ENCODE measurements around the gene G6PC1. TPM values are rescaled to one million over a fixed set of nuclear protein-coding genes. Genes with fewer than 3 reads are reported as not detected.
"Not testable (repeated sequence)": the region's sequence is repeated elsewhere in the genome, so short reads cannot be mapped to it uniquely, and the experiment has no call there.

Gene G6PC1
- total RNA-seq, 8 experiments from 2014 or later = 0.21 to 0.70 (median 0.47) TPM; not detected in 3

GRCh38 chr17:42866216-42866615 is 34.4 kb upstream of the G6PC1 start:
- in situ Hi-C loops (cut with MboI; ENCODE audit: low pct_unique_long_range_greater_than_20kb in 2 of 9, low sequenced_read_pairs in 9 of 9, unreplicated experiment in 9 of 9) = no loop called here
- WGBS, 10 experiments = 63 to 100% (median 100%) methylated on average over 1 to 3 of the region's 4 CpGs; no CpG with 5 or more reads in 4 of the 10 experiments
- no peak overlapping the region for H3K4me3 ChIP-seq
- H3K4me1 ChIP-seq (replicated peaks in 1 of 2) = no peaks in the 10 kb centered on the region
- no peak overlapping the region for H3K27ac ChIP-seq
- ATAC-seq (replicated peaks in 6 of 8) = no peak

DNA sequence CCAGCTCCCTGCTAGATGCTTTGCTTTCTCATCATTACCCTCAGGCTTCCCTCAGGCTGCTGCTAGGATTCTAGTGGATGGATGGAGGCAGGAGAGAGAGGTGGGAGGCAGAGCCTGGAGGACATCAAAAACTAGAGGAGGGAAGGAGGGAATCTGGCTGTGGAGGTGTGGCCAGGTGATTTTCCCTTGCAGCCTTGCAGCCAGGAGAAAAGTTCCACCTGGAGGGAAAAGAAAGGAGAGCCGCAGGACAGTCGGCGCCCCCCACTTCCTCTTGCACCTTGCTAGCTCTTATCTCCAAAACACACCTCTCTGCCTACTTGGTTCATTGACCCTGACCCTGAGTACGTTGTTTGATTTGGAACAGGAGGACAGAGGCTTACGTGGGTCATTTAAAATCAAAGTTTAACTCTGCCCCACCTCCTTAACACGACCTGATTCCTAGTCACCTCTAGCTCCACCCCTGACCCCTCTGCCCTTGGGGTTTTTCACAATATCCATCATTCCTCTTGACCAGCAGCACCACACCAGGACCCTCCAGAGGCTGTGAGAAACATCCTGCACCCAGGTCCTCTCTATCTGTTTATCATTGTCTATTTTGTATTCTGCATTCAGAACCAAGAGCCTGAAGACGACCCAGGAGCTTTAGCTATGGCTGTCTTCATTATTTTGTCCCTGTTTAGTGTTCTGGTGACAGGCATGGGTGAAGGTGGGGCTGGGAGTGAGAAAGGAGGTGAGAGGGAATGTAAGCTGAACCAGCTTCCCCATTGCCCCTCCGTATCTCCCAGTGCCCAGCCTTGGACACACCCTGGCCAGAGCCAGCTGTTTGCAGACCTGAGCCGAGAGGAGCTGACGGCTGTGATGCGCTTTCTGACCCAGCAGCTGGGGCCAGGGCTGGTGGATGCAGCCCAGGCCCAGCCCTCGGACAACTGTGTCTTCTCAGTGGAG is 33.7 kb upstream of the G6PC1 start:
- in situ Hi-C loops (cut with MboI; ENCODE audit: low pct_unique_long_range_greater_than_20kb in 2 of 9, low sequenced_read_pairs in 9 of 9, unreplicated experiment in 9 of 9) = no loop called here
- Histone ChIP-seq H3K4me3 (no peak overlapping the region), H3K4me1 (replicated peaks in 1 of 2) (no peaks in the 10 kb centered on the region), H3K27ac (no peak overlapping the region)
- 0 to 93% (median 57%) methylated on average over 1 to 3 of the region's 12 CpGs; no CpG with 5 or more reads in 2 of the 10 experiments for WGBS, 10 experiments
- no peak for ATAC-seq (replicated peaks in 6 of 8)

GRCh38 chr17:42867694-42868261 is 32.8 kb upstream of the G6PC1 start:
- ATAC-seq (replicated peaks in 6 of 8); in situ Hi-C loops (cut with MboI; ENCODE audit: low pct_unique_long_range_greater_than_20kb in 2 of 9, low sequenced_read_pairs in 9 of 9, unreplicated experiment in 9 of 9): not testable (repeated sequence)
- no CpG with 5 or more reads among the region's 21 CpGs for WGBS, 10 experiments

GRCh38 chr17:42868338-42868737 is 32.3 kb upstream of the G6PC1 start:
- H3K4me1 ChIP-seq (replicated peaks in 1 of 2) = no peaks in the 10 kb centered on the region
- no peak overlapping the region for H3K4me3 ChIP-seq
- in situ Hi-C loops (cut with MboI; ENCODE audit: low pct_unique_long_range_greater_than_20kb in 2 of 9, low sequenced_read_pairs in 9 of 9, unreplicated experiment in 9 of 9) = no loop called here
- no peak for ATAC-seq (replicated peaks in 6 of 8)
- no peak overlapping the region for H3K27ac ChIP-seq
- WGBS, 10 experiments = 30 to 100% (median 96%) methylated on average over 1 to 8 of the region's 12 CpGs; no CpG with 5 or more reads in 3 of the 10 experiments

More at GRCh38 chr17:42867694-42868261, 32.8 kb upstream of the G6PC1 start:
- not testable (repeated sequence) for H3K4me1 ChIP-seq (replicated peaks in 1 of 2); H3K4me3 ChIP-seq; H3K27ac ChIP-seq

DNA sequence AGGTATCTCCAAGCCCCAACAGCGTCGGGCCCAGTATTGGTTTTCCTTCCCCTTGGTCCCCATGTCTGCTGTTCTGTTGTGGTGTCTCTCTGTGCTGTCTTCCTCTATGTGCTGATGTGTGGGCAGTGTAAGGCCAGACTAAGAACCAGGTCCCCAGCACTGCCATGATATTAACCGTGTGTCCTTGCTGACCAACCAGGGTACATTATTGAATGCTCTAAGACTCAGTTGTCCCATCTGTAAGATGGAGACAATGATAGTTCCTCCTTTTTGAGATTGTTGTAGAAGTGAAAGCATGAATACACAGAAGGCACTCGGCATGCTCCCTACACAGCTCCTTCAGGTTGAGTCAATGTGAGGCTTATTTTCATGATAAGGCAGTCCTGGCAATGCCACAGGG is 29.0 kb upstream of the G6PC1 start:
- WGBS, 10 experiments = 20 to 100% (median 76%) methylated on average over 1 to 4 of the region's 4 CpGs; no CpG with 5 or more reads in 4 of the 10 experiments
- Histone ChIP-seq H3K4me3 (no peak overlapping the region), H3K4me1 (replicated peaks in 1 of 2) (no peaks in the 10 kb centered on the region), H3K27ac (no peak overlapping the region)
- ATAC-seq (replicated peaks in 6 of 8) = no peak
- in situ Hi-C loops (cut with MboI; ENCODE audit: low pct_unique_long_range_greater_than_20kb in 2 of 9, low sequenced_read_pairs in 9 of 9, unreplicated experiment in 9 of 9) = no loop called here

DNA sequence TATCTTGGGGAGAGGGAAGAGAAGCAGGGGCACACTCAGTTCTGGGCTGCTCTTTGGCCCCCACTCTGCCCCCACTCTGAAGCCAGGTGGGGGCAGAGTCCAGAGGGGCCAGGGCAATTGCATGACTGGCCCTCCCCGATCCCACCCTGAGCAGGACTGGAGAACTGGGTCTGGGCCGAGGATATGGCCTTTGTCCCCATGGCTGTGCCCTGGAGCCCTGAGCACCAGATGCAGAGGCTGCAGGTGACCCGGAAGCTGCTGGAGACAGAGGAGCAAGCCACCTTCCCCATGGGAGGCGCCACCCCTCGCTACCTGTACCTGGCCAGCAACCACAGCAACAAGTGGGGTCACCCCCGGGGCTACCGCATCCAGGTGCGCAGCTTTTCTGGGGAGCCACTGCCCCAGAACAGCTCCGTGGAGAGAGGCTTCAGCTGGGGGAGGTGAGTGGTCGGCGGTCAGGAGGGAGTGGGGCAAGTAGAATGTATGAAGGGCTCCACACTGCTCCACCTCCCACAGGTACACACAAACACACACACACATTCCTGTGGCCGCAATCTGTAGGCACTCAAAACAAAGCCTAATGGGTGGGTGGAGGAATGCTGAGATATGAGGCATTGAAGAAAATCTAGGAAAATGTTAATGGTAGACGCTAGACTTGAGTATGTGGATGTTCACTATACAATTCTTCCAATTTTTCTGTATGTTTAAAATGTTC is 28.2 kb upstream of the G6PC1 start:
- Histone ChIP-seq H3K4me3 (no peak overlapping the region), H3K27ac (no peak overlapping the region), H3K4me1 (replicated peaks in 1 of 2) (no peaks in the 10 kb centered on the region)
- WGBS, 10 experiments = 17 to 100% (median 80%) methylated on average over 1 to 4 of the region's 13 CpGs; no CpG with 5 or more reads in 4 of the 10 experiments
- no peak for ATAC-seq (replicated peaks in 6 of 8)
- in situ Hi-C loops (cut with MboI; ENCODE audit: low pct_unique_long_range_greater_than_20kb in 2 of 9, low sequenced_read_pairs in 9 of 9, unreplicated experiment in 9 of 9) = no loop called here

- no peak overlapping the region for H3K27ac ChIP-seq
- 29 to 100% (median 67%) methylated on average over 1 to 5 of the region's 6 CpGs; no CpG with 5 or more reads in 3 of the 10 experiments for WGBS, 10 experiments
- no peak for ATAC-seq (replicated peaks in 6 of 8)
- no peaks in the 10 kb centered on the region for H3K4me1 ChIP-seq (replicated peaks in 1 of 2)
- no peak overlapping the region for H3K4me3 ChIP-seq
- in situ Hi-C loops (cut with MboI; ENCODE audit: low pct_unique_long_range_greater_than_20kb in 2 of 9, low sequenced_read_pairs in 9 of 9, unreplicated experiment in 9 of 9) = no loop called here
These were observed 27.3 kb upstream of the G6PC1 start for GRCh38 chr17:42873315-42873714.

DNA sequence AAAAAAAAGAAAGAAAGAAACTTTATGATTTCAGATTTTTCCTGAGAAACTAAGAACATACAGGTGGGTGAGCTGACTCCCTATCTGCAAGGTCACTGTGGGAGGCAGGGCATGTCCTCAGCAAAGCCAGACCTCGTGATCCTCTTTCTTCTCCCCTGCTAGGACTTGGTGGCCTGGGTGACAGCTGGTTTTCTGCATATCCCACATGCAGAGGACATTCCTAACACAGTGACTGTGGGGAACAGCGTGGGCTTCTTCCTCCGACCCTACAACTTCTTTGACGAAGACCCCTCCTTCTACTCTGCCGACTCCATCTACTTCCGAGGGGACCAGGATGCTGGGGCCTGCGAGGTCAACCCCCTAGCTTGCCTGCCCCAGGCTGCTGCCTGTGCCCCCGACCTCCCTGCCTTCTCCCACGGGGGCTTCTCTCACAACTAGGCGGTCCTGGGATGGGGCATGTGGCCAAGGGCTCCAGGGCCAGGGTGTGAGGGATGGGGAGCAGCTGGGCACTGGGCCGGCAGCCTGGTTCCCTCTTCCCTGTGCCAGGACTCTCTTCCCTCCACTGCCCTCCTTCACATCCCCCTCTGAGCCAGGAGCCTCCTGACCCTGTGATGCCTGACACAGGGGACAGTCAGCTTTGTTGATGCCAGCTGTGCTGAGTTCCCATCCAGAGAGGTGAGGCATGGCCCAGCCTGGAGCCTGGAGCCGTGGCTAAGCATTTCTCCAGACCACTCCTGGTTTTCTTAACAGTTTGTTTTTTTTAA is 26.5 kb upstream of the G6PC1 start:
- H3K27ac ChIP-seq; ATAC-seq (replicated peaks in 6 of 8); in situ Hi-C loops (cut with MboI; ENCODE audit: low pct_unique_long_range_greater_than_20kb in 2 of 9, low sequenced_read_pairs in 9 of 9, unreplicated experiment in 9 of 9); H3K4me3 ChIP-seq; H3K4me1 ChIP-seq (replicated peaks in 1 of 2): not testable (repeated sequence)
- 78 to 80% methylated on average over 2 to 4 of the region's 12 CpGs; no CpG with 5 or more reads in 8 of the 10 experiments for WGBS, 10 experiments

GRCh38 chr17:42877037-42877436 is 23.6 kb upstream of the G6PC1 start:
- WGBS, 10 experiments = 76 to 96% (median 88%) methylated on average over 3 to 6 of the region's 10 CpGs; no CpG with 5 or more reads in 3 of the 10 experiments
- Histone ChIP-seq H3K4me1 (replicated peaks in 1 of 2) (no peaks in the 10 kb centered on the region), H3K4me3 (no peak overlapping the region), H3K27ac (no peak overlapping the region)
- in situ Hi-C loops (cut with MboI; ENCODE audit: low pct_unique_long_range_greater_than_20kb in 2 of 9, low sequenced_read_pairs in 9 of 9, unreplicated experiment in 9 of 9) = no loop called here
- ATAC-seq (replicated peaks in 6 of 8) = no peak

DNA sequence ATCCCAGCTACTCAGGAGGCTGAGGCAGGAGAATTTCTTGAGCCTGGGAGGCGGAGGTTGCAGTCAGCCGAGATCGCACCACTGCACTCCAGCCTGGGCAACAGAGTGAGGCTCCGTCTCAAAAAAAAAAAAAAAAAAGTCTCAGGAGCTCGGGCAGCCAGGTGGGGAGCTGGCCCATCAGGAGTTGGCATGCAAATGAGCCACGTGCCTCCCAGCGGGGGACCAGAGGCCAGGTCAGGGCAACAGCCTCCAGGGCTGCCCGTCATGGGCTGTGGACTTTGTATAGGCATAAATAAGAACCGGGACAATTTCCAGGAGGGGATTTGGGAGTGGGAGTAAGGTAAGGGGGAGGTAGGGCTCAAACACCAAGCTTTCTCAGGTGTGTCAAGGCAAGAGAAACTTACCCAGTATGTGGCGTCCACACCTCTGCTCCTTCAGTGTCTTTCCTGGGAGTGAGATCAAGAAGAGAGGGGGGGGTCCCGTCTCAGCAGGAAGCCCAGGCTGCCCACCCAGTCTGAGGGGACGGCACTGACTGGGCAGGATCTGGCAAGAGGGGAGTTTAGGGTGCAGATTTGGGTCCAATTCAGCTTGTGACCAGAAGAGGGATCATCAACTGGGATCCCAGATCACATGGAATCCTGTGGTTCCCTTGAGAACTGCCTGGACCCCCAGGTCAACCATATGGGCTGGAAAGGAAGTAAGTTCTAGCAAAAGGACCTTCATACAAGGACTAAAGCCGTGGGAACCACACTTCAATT is 22.3 kb upstream of the G6PC1 start:
- ATAC-seq (replicated peaks in 6 of 8) = no peak
- no peaks in the 10 kb centered on the region for H3K4me1 ChIP-seq (replicated peaks in 1 of 2)
- H3K4me3 ChIP-seq = no peak overlapping the region
- no peak overlapping the region for H3K27ac ChIP-seq
- in situ Hi-C loops (cut with MboI; ENCODE audit: low pct_unique_long_range_greater_than_20kb in 2 of 9, low sequenced_read_pairs in 9 of 9, unreplicated experiment in 9 of 9) = no loop called here
- 0 to 48% (median 13%) methylated on average over 1 to 5 of the region's 13 CpGs; no CpG with 5 or more reads in 5 of the 10 experiments for WGBS, 10 experiments

GRCh38 chr17:42878924-42879595 is 21.5 kb upstream of the G6PC1 start:
- in situ Hi-C loops (cut with MboI; ENCODE audit: low pct_unique_long_range_greater_than_20kb in 2 of 9, low sequenced_read_pairs in 9 of 9, unreplicated experiment in 9 of 9) = no loop called here

More at GRCh38 chr17:42878924-42879595, 21.5 kb upstream of the G6PC1 start:
- Histone ChIP-seq H3K4me1 (replicated peaks in 1 of 2) (no peaks in the 10 kb centered on the region), H3K27ac (no peak overlapping the region), H3K4me3 (no peak overlapping the region)
- WGBS, 10 experiments = 14 to 100% (median 88%) methylated on average over 1 to 6 of the region's 8 CpGs; no CpG with 5 or more reads in 1 of the 10 experiments
- no peak for ATAC-seq (replicated peaks in 6 of 8)

All from motor neuron (in vitro differentiated cells).